HG03575 (cell line): Measurements from ENCODE around the gene TIPIN.
"Not testable (repeated sequence)": the region's sequence is repeated elsewhere in the genome, so short reads cannot be mapped to it uniquely, and the experiment has no call there.

Experiments used
- ATAC-seq: cut with Tn5 transposase; IDR thresholded peaks from one replicate; pipeline ENCODE4 v1.9.1; 2021; ENCODE audit not compliant: unreplicated experiment, insufficient number of reproducible peaks, low FRiP score; ENCODE audit errors: extremely low read depth

Gene TIPIN

GRCh38 chr15:66356359-66357236 is at the start of gene TIPIN:
TIPIN (minus strand) TSS chr15:66356685; CDS start chr15:66352947, 3,738 bp downstream.
- peak; percentile 68 for ATAC-seq

DNA sequence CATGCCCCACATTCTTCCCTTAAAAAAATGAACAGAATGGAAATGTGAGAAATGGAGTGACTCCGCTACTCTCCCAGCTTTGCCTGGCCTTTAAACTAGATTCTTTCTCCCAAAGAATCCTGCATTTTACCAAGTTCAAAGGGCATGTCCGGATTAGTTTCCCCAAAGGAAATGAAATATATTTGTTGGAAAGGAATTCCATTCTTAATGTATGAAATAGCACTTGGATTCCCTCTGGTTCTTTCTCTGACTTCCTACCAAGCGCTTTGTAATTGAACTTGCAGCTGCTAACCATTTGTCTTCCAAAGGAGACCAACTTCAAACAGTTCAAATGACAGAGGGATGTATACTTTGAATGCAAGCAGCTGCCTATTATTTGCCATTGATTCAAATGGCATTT is 49.1 kb upstream of the TIPIN start:
- ATAC-seq = no peak

GRCh38 chr15:66405007-66405406 is 48.5 kb upstream of the TIPIN start:
- ATAC-seq = no peak

DNA sequence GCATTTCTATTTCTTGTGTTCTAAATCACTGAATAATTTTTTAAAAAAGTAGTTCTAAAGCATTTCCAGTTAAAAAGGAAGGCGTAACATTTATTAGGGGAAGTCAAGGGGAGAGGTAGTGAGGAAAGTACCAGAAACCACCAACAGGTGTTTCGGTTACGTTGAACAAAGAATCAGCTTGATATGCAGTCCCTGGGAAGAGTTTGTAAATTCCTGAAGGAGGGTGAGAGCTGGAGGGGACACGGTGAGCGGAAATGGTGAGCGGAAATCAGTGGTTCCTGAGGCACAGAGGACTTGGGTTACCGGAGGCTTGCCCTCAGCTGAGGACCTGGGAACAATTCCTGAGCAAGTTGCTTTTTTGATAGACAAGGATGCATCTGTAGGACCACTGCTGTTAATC is 48.0 kb upstream of the TIPIN start:
- ATAC-seq = no peak

DNA sequence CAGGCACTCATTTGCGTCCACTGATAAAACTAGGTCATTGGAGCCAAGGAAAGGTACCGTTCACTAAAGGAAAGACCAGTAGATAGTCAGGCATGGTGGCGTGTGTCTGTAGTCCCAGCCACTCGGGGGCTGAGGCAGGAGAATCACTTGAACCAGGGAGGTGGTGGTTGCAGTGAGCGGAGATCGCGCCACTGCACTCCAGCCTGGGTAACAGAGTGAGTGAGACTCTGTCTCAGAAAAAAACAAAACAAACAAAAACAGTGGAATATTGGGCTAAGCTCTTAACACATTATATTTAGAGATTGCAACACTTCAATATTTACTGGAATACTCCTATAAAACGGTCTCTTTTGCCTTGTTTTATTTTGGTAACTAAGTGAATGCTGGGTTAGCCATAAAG is 47.6 kb upstream of the TIPIN start:
- no peak for ATAC-seq

DNA sequence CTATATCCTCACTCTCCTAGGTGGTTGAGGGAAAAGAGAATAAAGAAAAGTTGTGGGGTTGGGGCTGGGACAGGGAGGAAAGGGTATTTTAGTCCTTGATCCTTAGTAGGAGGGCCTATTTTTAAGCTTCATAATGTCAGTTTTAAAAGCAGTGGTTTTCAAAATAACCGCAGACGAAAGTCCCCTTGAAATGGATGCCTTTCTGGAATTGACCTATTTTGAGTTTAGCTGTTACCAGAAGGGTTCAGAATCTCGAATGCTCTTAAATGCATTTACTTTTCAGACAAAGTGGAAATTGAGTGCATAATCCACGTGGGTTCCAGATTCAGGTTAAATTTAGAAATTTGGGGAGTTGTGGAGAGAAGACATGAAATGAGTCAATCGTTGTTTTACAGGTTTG is 46.8 kb upstream of the TIPIN start:
- no peak for ATAC-seq

DNA sequence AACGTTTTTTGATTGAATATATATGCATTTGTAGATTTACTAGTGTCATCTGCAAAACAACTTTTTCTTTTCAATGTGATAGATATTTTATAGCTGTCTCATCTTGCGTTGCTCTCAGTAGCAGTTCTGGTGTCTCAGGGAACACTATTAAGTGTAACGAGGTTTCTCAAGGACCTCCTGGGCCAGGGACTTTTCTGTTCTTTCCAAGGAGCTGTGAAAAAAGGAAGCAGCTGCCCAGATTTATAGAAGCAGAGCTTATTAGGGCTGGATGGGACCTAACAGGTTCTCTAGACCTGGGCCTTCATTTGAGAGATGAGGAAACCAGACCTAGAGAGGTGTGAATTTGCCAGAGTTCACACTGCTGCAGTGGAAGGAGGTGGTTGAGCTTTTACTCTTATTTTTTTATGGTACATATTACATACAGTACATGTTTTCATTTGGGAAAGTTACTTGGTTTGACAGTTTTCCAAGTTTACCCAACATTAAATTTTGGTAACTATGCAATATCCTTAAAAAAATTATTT is 46.3 kb upstream of the TIPIN start:
- ATAC-seq = no peak

DNA sequence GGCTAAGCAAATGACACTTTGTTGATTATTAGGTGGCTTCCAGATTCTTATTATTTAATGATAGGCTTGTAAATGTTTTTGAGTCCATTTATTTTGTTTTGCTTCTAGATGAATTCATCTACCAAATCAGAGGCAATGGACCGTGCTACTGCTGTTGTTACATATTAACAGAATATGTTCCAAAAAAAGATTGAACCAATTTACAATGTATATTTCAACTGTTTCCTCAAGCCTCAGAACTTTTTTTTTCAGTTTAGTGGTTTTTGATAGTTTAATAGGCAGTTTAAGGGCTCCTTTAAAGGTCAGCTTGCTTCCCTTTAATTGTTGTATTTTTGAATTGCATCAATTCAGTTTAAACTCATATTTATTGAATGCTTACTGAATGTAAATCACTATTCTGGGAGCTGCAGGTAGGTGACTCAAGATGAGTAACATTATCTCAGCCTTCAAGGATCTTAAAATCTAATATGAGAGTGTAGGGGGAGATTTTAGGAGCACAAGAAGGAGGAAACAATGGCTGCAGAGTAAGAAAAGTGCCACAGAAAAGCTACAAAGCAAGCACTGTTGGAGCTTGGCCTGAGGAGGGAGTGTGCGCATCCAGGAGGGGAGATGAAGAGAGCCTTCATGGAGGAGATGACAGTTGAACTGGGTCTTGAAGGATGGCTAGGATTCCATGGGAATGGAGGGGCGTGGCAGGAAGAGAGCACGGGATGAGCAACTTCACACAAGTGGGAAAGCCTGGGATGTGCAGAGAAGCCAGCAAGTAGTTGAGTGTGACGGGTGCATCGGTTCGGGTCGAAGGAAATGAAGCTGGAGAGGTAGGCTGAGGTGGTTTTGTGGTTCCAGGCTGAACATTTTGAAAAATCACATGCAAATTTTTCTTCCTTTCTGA is 44.9 kb upstream of the TIPIN start:
- ATAC-seq = no peak

GRCh38 chr15:66400351-66400774 is 43.9 kb upstream of the TIPIN start:
- no peak for ATAC-seq

- ATAC-seq = no peak
These were observed 42.8 kb upstream of the TIPIN start for GRCh38 chr15:66399276-66399675.

DNA sequence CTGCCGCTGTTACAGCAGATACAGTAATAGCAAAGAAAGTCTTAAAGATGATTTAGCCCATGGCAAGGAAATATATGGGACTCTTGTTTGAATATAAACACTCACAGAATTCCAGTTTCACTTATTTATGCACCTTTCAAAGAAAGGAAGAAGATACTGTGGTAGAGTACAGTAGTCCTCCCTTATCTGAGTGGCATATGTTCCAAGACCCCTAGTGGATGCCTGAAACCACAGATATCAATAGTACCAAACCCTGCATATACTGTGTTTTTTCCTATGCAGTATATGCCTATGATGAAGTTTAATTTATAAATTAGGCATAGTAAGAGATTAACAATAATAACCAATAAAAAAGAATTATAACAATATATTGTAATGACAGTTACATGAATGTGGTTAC is 38.4 kb upstream of the TIPIN start:
- no peak for ATAC-seq

DNA sequence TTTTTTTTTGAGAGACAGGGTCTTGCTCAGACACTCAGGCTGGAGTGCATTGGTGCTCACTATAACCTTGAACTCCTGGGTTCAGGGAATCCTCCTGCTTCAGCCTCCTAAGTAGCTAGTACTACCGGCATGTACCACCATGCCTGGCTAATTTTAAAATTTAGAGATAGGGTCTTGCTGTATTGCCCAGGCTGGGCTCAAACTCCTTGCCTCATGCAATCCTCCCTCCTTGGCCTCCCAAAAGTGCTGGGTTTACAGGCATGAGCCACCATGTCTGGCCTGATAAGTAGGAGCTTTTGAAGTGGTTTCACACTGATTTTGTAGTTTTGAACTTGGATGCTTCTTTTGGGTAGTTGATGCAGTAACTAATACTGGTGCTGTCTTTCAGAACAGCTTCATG is 38.0 kb upstream of the TIPIN start:
- no peak for ATAC-seq

DNA sequence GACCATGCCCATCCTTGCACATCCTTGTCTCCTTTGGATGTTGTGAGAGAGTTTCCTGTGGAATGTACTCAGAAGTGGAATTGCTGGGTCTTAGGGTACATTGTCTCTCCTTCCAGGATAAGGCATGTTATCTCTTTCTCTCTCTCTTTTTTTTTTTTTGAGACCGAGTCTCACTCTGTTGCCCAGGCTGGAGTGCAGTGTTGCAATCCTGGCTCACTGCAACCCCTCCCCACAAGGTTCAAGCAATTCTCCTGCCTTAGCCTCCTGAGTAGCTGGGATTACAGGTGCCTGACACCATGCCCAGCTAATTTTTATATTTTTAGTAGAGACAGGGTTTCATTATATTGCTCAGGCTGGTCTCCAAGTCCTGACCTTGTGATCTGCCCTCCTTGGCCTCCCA is 36.6 kb upstream of the TIPIN start:
- not testable (repeated sequence) for ATAC-seq

- no peak for ATAC-seq
These were observed 34.2 kb upstream of the TIPIN start for GRCh38 chr15:66390678-66391077.

DNA sequence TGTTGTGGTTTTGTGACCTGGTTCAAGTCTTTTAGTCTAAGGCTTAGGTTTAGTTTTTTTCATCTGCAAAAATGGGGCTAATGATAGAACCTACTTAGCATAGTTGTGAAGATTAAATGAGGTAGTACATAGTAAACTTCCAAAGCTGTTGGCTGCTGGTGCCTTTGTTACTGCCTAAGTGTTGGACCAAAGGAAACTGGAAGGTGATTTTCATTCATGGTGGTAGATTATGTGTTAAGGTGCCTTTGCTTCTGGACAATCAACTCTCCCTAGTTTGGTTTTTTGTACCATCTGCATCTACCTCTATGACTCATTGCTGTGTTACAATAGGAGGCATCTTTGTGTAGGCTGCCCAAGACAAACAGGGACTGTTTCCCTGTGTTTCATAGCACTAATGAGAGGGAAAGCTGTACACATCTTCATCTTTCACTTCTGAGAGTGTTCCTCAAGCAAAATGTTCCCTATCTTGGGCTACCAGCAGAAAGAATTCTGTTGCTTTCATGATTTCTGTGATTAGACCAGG is 33.4 kb upstream of the TIPIN start:
- no peak for ATAC-seq

GRCh38 chr15:66389098-66389858 is 32.8 kb upstream of the TIPIN start:
- ATAC-seq = no peak

DNA sequence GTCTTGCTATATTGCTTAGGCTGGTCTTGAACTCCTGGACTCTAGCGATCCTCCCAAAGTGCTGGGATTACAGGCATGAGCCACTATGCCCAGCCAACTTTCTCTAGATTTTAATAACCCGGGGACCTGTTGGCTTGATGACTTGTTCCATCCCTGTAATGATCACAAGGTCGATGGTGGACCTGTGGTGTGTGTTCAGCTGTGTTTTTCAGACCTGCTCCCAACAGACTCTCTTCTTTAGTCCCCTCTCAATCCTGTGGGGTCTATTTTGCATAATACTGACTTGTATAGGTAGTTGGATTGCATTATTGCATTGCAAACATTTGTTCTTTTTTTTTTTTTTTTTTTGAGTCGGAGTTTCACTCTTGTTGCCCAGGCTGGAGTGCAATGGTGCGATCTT is 32.1 kb upstream of the TIPIN start:
- no peak for ATAC-seq

DNA sequence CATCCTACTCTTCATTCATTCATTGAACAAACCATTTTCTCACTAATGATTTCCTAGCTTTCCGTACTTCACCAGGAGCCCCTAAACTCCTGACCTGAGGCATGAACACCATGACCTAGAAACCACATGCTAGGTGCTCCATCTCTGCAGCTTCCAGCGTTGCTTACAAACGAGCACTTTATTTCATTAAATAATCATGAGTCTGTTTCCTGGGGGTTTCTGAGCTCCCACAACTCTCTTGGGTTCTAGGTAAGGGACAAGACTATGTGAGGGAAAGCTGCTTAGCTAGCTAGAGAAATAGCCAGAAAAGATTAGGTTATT is 31.5 kb upstream of the TIPIN start:
- ATAC-seq = no peak
